Colonic mucosa (tissue), 4 donors: ENCODE results near the gene PEX12. TPM values are rescaled to one million over a fixed set of nuclear protein-coding genes. Genes with fewer than 3 reads are reported as not detected.

Experiments
- DNase-seq: peaks from one replicate; pipeline ENCODE4 v3.0.0-alpha.2; 2020
- H3K27ac ChIP-seq: fragments of 200-600 bp; one replicate; pipeline ENCODE4 v1.8.0; 2021
- H3K27me3 ChIP-seq: fragments of 200-600 bp; one replicate; pipeline ENCODE4 v1.8.0; 2021
- H3K36me3 ChIP-seq: fragments of 200-600 bp; one replicate; pipeline ENCODE4 v1.8.0; 2021
- H3K4me1 ChIP-seq: fragments of 200-600 bp; one replicate; pipeline ENCODE4 v1.8.0; 2021; ENCODE audit warnings: mild to moderate bottlenecking
- H3K4me3 ChIP-seq: fragments of 200-600 bp; one replicate; pipeline ENCODE4 v1.8.0; 2021
- H3K9ac ChIP-seq, 2 donors: one replicate each; pipeline ENCODE4 v1.7.0; 2013; ENCODE audit warnings: control low read depth in 2 of 2, low read depth in 2 of 2, low read length in 2 of 2
- H3K9me3 ChIP-seq: fragments of 200-600 bp; one replicate; pipeline ENCODE4 v1.8.0; 2021
- intact Hi-C: fragments of 100-400 bp; cut with DNase I; formaldehyde crosslinking; loops from one replicate; pipeline ENCODE4 v1.14.1; 2022
- total RNA-seq, 2 donors: library from RNA; stranded (reverse); fragmentation: NEBNext Ultra II Directional in 1 of 2; extraction: Animal tissue kit (Norgen Biotek cat#: 25700) in 1 of 2; gene quantifications; one replicate each; pipeline ENCODE4 v1.2.1, GENCODE V29; 2021
- TF ChIP-seq, protein P1 (sequence below): fragments of 200-600 bp; IDR thresholded peaks from one replicate; pipeline ENCODE4 v1.8.0; 2022; ENCODE audit warnings: antibody characterized with exemption, mild to moderate bottlenecking
- donor health status: healthy.
- donor health status: DM: no; HTN: no; CAD: no.
- donor health status: DM: no; HTN: no; CAD: no.

Gene PEX12
- total RNA-seq, 2 donors from 2014 or later, result 2.6 to 5.9 TPM

DNA sequence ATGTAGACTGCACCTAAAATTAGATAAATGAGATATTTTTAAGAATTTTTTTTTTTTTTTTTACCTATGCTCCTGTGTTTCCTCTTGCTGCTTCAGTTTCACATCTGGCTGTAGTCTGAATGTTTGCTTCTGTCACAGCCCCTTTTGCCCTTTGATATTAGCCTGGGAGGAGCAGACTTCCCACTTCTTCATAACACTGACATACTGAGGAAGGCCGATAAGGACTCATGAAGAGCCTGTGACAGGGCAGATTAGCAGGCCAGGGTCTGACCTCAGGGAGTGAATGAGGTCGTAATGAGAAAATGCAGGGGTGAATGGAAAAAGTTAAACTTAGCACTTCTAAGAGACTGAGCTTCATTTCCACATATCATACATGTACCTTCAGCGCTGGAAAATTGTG lies 17.7 kb downstream of the PEX12 start, which contains the start of gene SLFN14:
Gene SLFN14, minus strand, starts transcription at position 117 of the 400 bp plus-strand sequence. CDS start 2,757 bp downstream, outside the sequence.
- TF ChIP-seq, protein P1, sequence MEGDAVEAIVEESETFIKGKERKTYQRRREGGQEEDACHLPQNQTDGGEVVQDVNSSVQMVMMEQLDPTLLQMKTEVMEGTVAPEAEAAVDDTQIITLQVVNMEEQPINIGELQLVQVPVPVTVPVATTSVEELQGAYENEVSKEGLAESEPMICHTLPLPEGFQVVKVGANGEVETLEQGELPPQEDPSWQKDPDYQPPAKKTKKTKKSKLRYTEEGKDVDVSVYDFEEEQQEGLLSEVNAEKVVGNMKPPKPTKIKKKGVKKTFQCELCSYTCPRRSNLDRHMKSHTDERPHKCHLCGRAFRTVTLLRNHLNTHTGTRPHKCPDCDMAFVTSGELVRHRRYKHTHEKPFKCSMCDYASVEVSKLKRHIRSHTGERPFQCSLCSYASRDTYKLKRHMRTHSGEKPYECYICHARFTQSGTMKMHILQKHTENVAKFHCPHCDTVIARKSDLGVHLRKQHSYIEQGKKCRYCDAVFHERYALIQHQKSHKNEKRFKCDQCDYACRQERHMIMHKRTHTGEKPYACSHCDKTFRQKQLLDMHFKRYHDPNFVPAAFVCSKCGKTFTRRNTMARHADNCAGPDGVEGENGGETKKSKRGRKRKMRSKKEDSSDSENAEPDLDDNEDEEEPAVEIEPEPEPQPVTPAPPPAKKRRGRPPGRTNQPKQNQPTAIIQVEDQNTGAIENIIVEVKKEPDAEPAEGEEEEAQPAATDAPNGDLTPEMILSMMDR, result no peak
- Histone ChIP-seq H3K27me3 (no peaks in the 10 kb centered on the region), H3K4me1 (no peaks in the 10 kb centered on the region), H3K9ac (no peak within 1 kb of the TSS), H3K9me3 (no peaks in the 10 kb centered on the region), H3K4me3 (no peak within 1 kb of the TSS), H3K27ac (no peak within 1 kb of the TSS), H3K36me3 (no peaks in the 10 kb centered on the region)
- DNase-seq, result no peak
- intact Hi-C loops, result no loop called here

DNA sequence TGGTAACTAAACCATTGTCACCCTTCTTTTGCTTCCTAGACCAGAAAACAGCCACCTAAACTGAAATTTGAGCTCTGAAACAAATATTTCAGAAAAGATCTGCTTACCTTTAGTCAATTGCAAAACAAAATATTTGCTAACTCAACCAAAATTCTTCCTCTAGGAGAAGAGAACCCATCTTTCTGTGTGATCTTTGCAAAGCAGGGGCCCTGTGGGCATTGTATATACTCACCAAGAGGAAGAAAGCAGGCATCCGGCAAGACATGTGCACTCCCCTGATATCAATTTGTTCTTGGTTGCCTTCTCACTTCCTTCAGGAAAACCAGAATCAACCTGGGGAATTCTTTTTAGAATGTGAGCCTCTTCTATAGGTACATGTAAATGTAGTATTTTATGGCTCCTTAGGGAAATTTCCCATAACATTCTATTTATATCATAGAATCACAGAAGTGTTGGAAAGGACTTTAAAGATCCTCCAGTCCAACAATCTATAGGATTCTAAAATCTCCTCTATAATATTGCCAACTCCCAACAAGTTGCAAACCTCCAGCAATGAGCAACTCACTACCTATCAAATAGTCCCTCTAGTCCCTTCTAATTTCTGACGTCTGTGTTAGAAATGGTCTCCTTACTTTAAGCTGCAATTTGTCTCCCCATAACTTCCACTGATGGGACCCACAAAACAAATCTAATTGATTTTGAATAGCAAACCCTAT lies 18.7 kb downstream of the PEX12 start:
- Histone ChIP-seq H3K27ac (no peak overlapping the region), H3K9ac (no peak overlapping the region), H3K4me3 (no peak overlapping the region), H3K4me1 (no peaks in the 10 kb centered on the region), H3K36me3 (no peaks in the 10 kb centered on the region), H3K9me3 (no peaks in the 10 kb centered on the region), H3K27me3 (no peaks in the 10 kb centered on the region)
- intact Hi-C loops, result no loop called here
- no peak for DNase-seq
- TF ChIP-seq, protein P1, result no peak

DNA sequence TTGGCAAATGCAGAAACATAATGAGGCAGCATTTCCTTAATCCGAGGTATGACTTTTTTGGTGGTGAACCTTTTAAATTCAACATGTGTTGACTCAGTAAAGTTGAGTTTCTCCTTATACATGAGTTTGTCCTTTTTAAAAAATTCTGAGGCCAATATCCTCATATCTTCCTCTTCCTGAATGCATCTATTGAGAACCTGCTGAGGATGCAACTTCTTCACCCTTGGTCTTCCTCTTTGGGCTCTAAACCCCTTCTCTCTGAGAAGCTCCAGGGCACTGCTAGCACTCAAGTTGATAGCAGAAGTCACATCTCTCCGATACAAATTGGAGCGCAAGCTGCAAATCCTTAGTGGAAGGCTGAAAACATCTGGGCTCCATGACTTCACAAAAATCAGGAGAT lies 21.0 kb downstream of the PEX12 start:
- no peaks in the 10 kb centered on the region for H3K4me1 ChIP-seq
- intact Hi-C loops, result no loop called here
- H3K9ac ChIP-seq, result no peak overlapping the region
- H3K27me3 ChIP-seq, result no peaks in the 10 kb centered on the region
- TF ChIP-seq, protein P1, result no peak
- no peak for DNase-seq
- H3K36me3 ChIP-seq, result no peaks in the 10 kb centered on the region
- H3K4me3 ChIP-seq, result no peak overlapping the region
- H3K9me3 ChIP-seq, result no peaks in the 10 kb centered on the region
- H3K27ac ChIP-seq, result no peak overlapping the region

DNA sequence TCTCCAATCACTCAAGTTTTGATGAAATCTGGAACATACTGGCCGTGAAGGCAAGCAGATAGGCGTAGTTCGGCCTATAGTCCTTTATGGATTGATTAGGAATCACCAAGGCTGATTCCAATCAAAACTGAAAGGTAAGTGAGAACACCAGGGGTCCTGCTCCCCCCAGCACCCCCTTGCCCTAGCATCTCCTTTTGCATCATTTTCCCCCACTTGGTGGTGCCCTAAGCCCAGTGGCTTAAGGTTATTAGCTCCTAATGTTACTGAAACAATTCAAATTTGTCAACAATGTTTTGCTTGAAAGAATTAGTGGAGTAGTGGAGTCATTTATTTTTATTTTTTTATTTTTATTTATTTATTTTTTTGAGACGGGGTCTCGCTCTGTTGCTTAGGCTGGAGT lies 22.7 kb downstream of the PEX12 start:
- Histone ChIP-seq H3K36me3 (no peaks in the 10 kb centered on the region), H3K4me3 (no peak overlapping the region), H3K9me3 (no peaks in the 10 kb centered on the region), H3K27me3 (no peaks in the 10 kb centered on the region), H3K9ac (no peak overlapping the region), H3K4me1 (no peaks in the 10 kb centered on the region), H3K27ac (no peak overlapping the region)
- TF ChIP-seq, protein P1, result no peak
- no peak for DNase-seq
- intact Hi-C loops, result no loop called here

DNA sequence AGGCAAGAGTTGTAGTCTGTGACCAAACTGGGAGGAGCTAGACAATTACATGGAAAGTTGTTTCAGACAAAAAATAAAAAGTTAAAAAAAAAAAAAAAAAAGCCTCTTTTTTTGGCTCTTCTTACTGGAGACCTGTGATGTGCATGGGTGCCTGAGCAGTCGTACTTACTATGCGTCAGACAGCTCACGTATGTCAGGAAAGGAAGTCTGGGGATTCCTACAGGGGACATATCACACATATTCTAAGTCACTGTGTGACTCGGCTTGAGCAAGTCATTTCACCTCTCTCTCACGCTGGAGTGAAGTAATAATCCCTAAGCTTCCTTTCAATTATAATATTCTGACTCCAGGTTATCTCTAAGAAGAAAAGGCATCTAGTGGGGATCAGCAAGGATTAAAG lies 23.7 kb downstream of the PEX12 start:
- TF ChIP-seq, protein P1, result no peak
- Histone ChIP-seq H3K27me3 (no peaks in the 10 kb centered on the region), H3K36me3 (no peaks in the 10 kb centered on the region), H3K4me1 (no peaks in the 10 kb centered on the region), H3K9me3 (no peaks in the 10 kb centered on the region), H3K27ac (no peak overlapping the region), H3K4me3 (no peak overlapping the region), H3K9ac (no peak overlapping the region)
- no peak for DNase-seq
- intact Hi-C loops, result no loop called here
